HL-60 (cell line): ENCODE results near the gene TLR3.

Experiments used
- POLR2AphosphoS5 ChIP-seq: IDR thresholded peaks from 2 replicates; pipeline ENCODE4 v1.6.1; 2012; ENCODE audit warnings: low read depth
- TF ChIP-seq, protein P1 (sequence below): IDR thresholded peaks from one replicate; pipeline ENCODE4 v1.5.1; 2011; ENCODE audit warnings: low read length, control low read depth, inconsistent platforms; ENCODE audit not compliant: insufficient read depth

- TF ChIP-seq, protein P1, sequence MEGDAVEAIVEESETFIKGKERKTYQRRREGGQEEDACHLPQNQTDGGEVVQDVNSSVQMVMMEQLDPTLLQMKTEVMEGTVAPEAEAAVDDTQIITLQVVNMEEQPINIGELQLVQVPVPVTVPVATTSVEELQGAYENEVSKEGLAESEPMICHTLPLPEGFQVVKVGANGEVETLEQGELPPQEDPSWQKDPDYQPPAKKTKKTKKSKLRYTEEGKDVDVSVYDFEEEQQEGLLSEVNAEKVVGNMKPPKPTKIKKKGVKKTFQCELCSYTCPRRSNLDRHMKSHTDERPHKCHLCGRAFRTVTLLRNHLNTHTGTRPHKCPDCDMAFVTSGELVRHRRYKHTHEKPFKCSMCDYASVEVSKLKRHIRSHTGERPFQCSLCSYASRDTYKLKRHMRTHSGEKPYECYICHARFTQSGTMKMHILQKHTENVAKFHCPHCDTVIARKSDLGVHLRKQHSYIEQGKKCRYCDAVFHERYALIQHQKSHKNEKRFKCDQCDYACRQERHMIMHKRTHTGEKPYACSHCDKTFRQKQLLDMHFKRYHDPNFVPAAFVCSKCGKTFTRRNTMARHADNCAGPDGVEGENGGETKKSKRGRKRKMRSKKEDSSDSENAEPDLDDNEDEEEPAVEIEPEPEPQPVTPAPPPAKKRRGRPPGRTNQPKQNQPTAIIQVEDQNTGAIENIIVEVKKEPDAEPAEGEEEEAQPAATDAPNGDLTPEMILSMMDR: no peak
- no peak for TF ChIP-seq POLR2AphosphoS5
Observed at GRCh38 chr4:186097386-186097785, 28.4 kb downstream of the TLR3 start.
